Left lung (tissue), 10 donors: ENCODE results near the gene DMAC2L. TPM values are rescaled to one million over a fixed set of nuclear protein-coding genes. Genes with fewer than 3 reads are reported as not detected.

Experiments
- ATAC-seq: fragments of 200-7000 bp; cut with Tn5 transposase; one replicate; pipeline ENCODE4 v1.9.1; 2020; ENCODE audit warnings: moderate library complexity
- DNase-seq, 4 donors: peaks; one replicate each; pipeline ENCODE4 v3.0.0-alpha.2; 2013 to 2020
- H3K27ac ChIP-seq, 2 donors: fragments of 200-600 bp; sonication (generic) in 1 of 2; one replicate each; pipeline versions ENCODE4 v1.5.0 to v1.8.0; 2020 to 2021
- H3K27me3 ChIP-seq, 2 donors: fragments of 200-600 bp; sonication (generic) in 1 of 2; one replicate each; pipeline versions ENCODE4 v1.5.0 to v1.8.0; 2020 to 2021
- H3K36me3 ChIP-seq, 2 donors: fragments of 200-600 bp; sonication (generic) in 1 of 2; one replicate each; pipeline versions ENCODE4 v1.5.0 to v1.8.0; 2020 to 2021
- H3K4me1 ChIP-seq, 2 donors: fragments of 200-600 bp; one replicate each; pipeline ENCODE4 v1.8.0; 2021
- H3K4me3 ChIP-seq, 2 donors: fragments of 200-600 bp; sonication (generic) in 1 of 2; one replicate each; pipeline versions ENCODE4 v1.5.0 to v1.8.0; 2020 to 2021; ENCODE audit warnings: mild to moderate bottlenecking in 1 of 2
- H3K9me3 ChIP-seq, 2 donors: fragments of 200-600 bp; sonication (generic) in 1 of 2; one replicate each; pipeline versions ENCODE4 v1.5.0 to v1.8.0; 2020 to 2021
- intact Hi-C, 2 donors: fragments of 100-400 bp; cut with DNase I; formaldehyde crosslinking; loops; one replicate each; pipeline versions ENCODE4 v1.11.2 to v1.14.2; 2022
- polyA plus RNA-seq, 6 donors: library from polyadenylated mRNA; unstranded; fragments of 120-200 nt; gene quantifications; one replicate each; pipeline ENCODE4 v1.2.1, GENCODE V29; 2013; ENCODE audit not compliant: insufficient read length in 6 of 6
- total RNA-seq, 2 donors: library from RNA; stranded (reverse); fragmentation: NEBNext Ultra II Directional; extraction: Animal tissue kit (Norgen Biotek cat#: 25700); gene quantifications; one replicate each; pipeline ENCODE4 v1.2.1, GENCODE V29; 2021
- TF ChIP-seq, protein P1 (sequence below), 2 donors: fragments of 200-600 bp; sonication (generic) in 1 of 2; IDR thresholded peaks; one replicate each; pipeline versions ENCODE4 v1.5.0 to v1.8.0; 2021; ENCODE audit warnings: antibody characterized with exemption in 2 of 2
- donor health status: DM: no; HTN: yes; CAD: no.
- donor health status: DM: no; HTN: no; CAD: no.

Gene DMAC2L
- total and polyA plus RNA-seq, 8 donors, result 15.7 to 26.6 (median 24.0) TPM

DNA sequence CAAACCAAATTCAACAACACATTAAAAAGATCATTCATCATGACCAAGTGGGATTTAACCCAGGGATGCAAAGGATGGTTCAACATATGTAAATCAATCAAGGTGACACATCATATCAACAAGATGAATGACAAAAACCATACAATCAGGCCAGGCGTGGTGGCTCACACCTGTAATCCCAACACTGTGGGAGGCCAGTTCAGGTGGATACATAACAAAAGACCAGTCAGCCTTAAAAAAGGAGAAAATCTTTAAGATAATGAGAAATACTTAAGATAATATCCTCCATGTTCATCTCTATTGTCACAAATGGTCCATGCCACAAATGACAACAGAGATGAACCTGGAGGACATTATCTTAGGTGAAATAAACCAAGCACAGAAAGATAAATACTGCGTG lies 12.5 kb upstream of the DMAC2L start:
- Histone ChIP-seq H3K4me3 (no peak overlapping the region), H3K9me3 (no peaks in the 10 kb centered on the region), H3K27ac (no peak overlapping the region), H3K27me3 (no peaks in the 10 kb centered on the region), H3K36me3 (no peaks in the 10 kb centered on the region), H3K4me1 (peaks cover 0 to 6% of the 10 kb centered on the region in 2 donors)
- TF ChIP-seq, protein P1, sequence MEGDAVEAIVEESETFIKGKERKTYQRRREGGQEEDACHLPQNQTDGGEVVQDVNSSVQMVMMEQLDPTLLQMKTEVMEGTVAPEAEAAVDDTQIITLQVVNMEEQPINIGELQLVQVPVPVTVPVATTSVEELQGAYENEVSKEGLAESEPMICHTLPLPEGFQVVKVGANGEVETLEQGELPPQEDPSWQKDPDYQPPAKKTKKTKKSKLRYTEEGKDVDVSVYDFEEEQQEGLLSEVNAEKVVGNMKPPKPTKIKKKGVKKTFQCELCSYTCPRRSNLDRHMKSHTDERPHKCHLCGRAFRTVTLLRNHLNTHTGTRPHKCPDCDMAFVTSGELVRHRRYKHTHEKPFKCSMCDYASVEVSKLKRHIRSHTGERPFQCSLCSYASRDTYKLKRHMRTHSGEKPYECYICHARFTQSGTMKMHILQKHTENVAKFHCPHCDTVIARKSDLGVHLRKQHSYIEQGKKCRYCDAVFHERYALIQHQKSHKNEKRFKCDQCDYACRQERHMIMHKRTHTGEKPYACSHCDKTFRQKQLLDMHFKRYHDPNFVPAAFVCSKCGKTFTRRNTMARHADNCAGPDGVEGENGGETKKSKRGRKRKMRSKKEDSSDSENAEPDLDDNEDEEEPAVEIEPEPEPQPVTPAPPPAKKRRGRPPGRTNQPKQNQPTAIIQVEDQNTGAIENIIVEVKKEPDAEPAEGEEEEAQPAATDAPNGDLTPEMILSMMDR (IDR thresholded peaks at IDR 0.05), result no peak
- ATAC-seq, result no peak
- no peak for DNase-seq
- intact Hi-C loops, result no loop called here

DNA sequence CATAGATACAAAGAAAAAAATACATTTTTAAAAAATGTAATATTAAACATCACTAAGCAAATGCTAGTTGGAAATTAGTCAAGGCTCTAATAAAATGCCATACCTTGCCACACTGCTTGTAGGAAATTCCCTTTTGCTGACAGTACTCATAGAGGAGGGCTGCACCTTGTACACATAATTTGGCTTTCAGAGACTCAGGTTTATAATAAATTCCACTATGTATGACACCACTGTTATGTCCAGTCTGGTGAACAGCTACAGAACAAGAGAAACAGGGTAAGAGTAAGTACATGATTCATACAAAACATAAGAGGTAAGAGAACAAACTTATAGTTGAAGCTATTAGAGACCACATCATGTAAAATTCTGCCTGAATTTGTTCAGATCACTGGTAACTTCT lies 10.2 kb upstream of the DMAC2L start:
- Histone ChIP-seq H3K36me3 (no peaks in the 10 kb centered on the region), H3K9me3 (no peaks in the 10 kb centered on the region), H3K4me1 (peaks cover 0 to 6% of the 10 kb centered on the region in 2 donors), H3K27ac (no peak overlapping the region), H3K27me3 (no peaks in the 10 kb centered on the region), H3K4me3 (no peak overlapping the region)
- ATAC-seq, result no peak
- no peak for DNase-seq
- intact Hi-C loops, result no loop called here
- TF ChIP-seq, protein P1 (IDR thresholded peaks at IDR 0.05), result no peak

DNA sequence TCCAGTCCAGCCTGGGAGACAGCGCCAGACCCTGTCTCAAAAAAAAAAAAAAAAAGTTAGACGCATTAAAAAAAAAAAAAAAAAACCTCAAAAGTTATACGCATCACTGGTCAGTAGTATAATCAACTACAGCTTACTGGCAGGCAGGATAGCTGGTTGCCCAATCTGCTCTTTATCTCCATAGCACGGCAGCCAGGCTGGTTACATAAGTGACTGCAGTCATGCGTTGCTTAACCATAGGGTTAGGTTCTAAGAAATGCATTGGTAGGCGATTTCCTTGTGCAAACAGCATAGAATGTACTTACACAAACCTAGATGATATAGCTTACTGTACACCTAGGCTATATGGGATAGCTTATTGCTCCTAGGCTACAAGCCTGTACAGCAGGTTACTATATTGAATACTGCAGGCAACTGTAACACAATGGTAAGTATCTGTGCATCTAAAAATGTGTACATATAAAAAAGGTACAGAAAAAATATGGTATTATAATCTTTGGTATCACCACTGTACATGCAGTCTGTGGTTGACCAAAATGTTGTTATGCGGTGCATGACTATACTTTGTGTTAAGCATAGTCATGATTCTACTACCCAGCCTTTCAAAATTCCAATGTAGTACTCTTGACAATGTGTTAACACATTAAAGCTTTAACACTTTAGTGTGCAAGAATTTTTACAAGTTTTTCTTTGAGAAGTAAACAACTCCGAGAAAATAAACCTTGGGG lies 8.2 kb upstream of the DMAC2L start:
- TF ChIP-seq, protein P1 (IDR thresholded peaks at IDR 0.05), result no peak
- no peak overlapping the region for H3K4me3 ChIP-seq
- H3K36me3 ChIP-seq, result no peaks in the 10 kb centered on the region
- ATAC-seq (peak; percentile 95), DNase-seq (peak in 3 of 4 donors; percentile 10 to 66 (median 48))
- no peaks in the 10 kb centered on the region for H3K27me3 ChIP-seq
- H3K9me3 ChIP-seq, result no peaks in the 10 kb centered on the region
- intact Hi-C loops, result no loop called here
- H3K27ac ChIP-seq, result peak overlapping the region in 1 of 2 donors; percentile 7
- H3K4me1 ChIP-seq, result peaks cover 0 to 6% of the 10 kb centered on the region in 2 donors

DNA sequence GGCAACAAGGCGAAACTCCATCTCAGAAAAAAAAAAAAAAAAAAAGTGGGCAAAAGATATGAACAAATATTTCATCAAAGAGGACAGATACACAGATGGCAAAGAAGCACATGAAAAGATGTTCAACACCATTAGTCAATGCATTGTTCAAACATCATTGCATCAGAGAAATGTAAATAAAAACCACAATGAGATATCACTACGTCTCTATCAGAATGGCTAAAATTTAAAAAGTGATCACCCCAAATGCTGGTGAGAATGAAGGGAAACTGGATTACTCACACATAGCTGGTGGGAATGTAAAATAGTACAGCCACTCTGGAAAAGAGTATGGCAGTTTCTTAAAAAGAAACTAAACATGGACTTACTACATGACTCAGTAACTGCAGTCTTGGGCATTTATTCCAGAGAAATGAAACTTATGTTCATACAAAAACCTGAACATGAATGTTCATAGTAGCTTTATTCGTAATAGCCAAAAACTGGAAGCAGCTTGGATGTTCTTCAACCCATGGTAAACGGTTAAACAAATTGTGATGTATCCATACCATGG lies 3.7 kb upstream of the DMAC2L start:
- DNase-seq (no peak), ATAC-seq (no peak)
- H3K27me3 ChIP-seq, result no peaks in the 10 kb centered on the region
- no peak overlapping the region for H3K4me3 ChIP-seq
- H3K27ac ChIP-seq, result no peak overlapping the region
- H3K9me3 ChIP-seq, result no peaks in the 10 kb centered on the region
- H3K36me3 ChIP-seq, result no peaks in the 10 kb centered on the region
- TF ChIP-seq, protein P1 (IDR thresholded peaks at IDR 0.05), result no peak
- peaks cover 7 to 22% of the 10 kb centered on the region in 2 donors for H3K4me1 ChIP-seq
- intact Hi-C loops, result no loop called here

DNA sequence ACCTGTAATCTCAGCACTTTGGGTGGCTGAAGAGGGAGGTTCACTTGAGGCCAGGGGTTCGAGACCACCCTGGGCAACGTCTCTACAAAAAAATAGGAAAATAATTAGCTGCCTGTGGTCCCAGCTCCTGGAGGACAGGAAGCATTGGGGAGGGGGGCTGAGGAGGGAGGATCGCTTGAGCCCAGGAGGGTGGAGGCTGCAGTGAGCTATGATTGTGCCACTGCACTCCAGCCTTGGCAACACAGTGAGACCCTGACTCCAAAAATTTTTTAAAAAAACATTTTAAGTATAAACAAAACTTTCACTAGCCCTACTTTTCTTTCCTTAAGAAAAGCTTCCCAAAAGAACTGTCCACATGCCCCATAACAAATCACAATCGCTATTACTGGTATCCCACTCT lies 1.7 kb upstream of the DMAC2L start:
- no peak for ATAC-seq
- no peak for DNase-seq
- Histone ChIP-seq H3K36me3 (no peaks in the 10 kb centered on the region), H3K4me1 (peaks cover 7 to 19% of the 10 kb centered on the region in 2 donors), H3K9me3 (no peaks in the 10 kb centered on the region), H3K27ac (no peak overlapping the region), H3K27me3 (no peaks in the 10 kb centered on the region), H3K4me3 (no peak overlapping the region)
- TF ChIP-seq, protein P1 (IDR thresholded peaks at IDR 0.05), result no peak
- intact Hi-C loops, result loop anchor here in 1 of 2 donors (10.0 kb wide), 1 partner anchor 224 kb away; the partner anchor contains the start of gene MAP4K5
